ENCODE results near the gene LCAT. TPM values are rescaled to one million over a fixed set of nuclear protein-coding genes. Genes with fewer than 3 reads are reported as not detected.

The LCAT gene
- total and polyA plus RNA-seq, 2 experiments from 2014 or later = 5.3 to 15.9 TPM

GRCh38 chr16:67964477-67965131 lies 20.7 kb upstream of the LCAT start:
- no peak overlapping the region for H3K9ac ChIP-seq
- H3K36me3 ChIP-seq (ENCODE audit: low read depth) = peaks cover 23% of the 10 kb centered on the region
- WGBS, 2 experiments (ENCODE audit: low coverage in 1 of 2, low lambda C conversion rate in 2 of 2, missing lambda C conversion rate in 2 of 2) = 50 to 53% methylated on average over 6 of the region's 6 CpGs
- no peaks in the 10 kb centered on the region for H3K27me3 ChIP-seq (replicated peaks; ENCODE audit: insufficient read depth)
- H3F3A ChIP-seq (ENCODE audit: insufficient read depth) = peaks cover 16% of the 10 kb centered on the region
- no peak overlapping the region for H3K4me3 ChIP-seq
- no peak for DNase-seq
- peaks cover 85% of the 10 kb centered on the region for H3K79me2 ChIP-seq (ENCODE audit: insufficient read depth)
- no peak overlapping the region for H3K27ac ChIP-seq
- H3K4me1 ChIP-seq (ENCODE audit: insufficient read depth) = peaks cover 30% of the 10 kb centered on the region
- no peaks in the 10 kb centered on the region for H3K9me2 ChIP-seq (ENCODE audit: insufficient read depth)
- H2AFZ ChIP-seq = no peak overlapping the region
- H3K9me3 ChIP-seq (ENCODE audit: low read depth) = no peaks in the 10 kb centered on the region
- H3K4me2 ChIP-seq (ENCODE audit: unreplicated experiment) = peak overlapping the region; percentile 3
- 0 out of 2 replicates have a peak, but pooled peaks cover 3% of the 10 kb centered on the region for H4K20me1 ChIP-seq (ENCODE audit: insufficient read depth)
- TF ChIP-seq EZH2phosphoT487 (IDR thresholded peaks at IDR 0.05; ENCODE audit: insufficient read depth, low read depth) (no peak), EZH2 (IDR thresholded peaks at IDR 0.05; ENCODE audit: insufficient read depth, poor library complexity, severe bottlenecking) (no peak)
- in situ Hi-C loops (cut with MboI) = no loop called here

GRCh38 chr16:67963662-67964321 lies 19.9 kb upstream of the LCAT start:
- no peak overlapping the region for H3K27ac ChIP-seq
- H4K20me1 ChIP-seq (ENCODE audit: insufficient read depth) = 0 out of 2 replicates have a peak, but pooled peaks cover 3% of the 10 kb centered on the region
- no peaks in the 10 kb centered on the region for H3K27me3 ChIP-seq (replicated peaks; ENCODE audit: insufficient read depth)
- peak; percentile 39 for DNase-seq
- 45 to 48% methylated on average over 20 to 32 of the region's 32 CpGs for WGBS, 2 experiments (ENCODE audit: low coverage in 1 of 2, low lambda C conversion rate in 2 of 2, missing lambda C conversion rate in 2 of 2)
- H3F3A ChIP-seq (ENCODE audit: insufficient read depth) = peaks cover 16% of the 10 kb centered on the region
- peaks cover 93% of the 10 kb centered on the region for H3K79me2 ChIP-seq (ENCODE audit: insufficient read depth)
- H3K4me1 ChIP-seq (ENCODE audit: insufficient read depth) = peaks cover 38% of the 10 kb centered on the region
- no peak overlapping the region for H3K4me3 ChIP-seq
- H3K9me2 ChIP-seq (ENCODE audit: insufficient read depth) = no peaks in the 10 kb centered on the region
- no peak overlapping the region for H3K9ac ChIP-seq
- H2AFZ ChIP-seq = no peak overlapping the region
- H3K36me3 ChIP-seq (ENCODE audit: low read depth) = peaks cover 24% of the 10 kb centered on the region
- no peak overlapping the region for H3K4me2 ChIP-seq (ENCODE audit: unreplicated experiment)
- TF ChIP-seq EZH2 (IDR thresholded peaks at IDR 0.05; ENCODE audit: insufficient read depth, poor library complexity, severe bottlenecking) (no peak), EZH2phosphoT487 (IDR thresholded peaks at IDR 0.05; ENCODE audit: insufficient read depth, low read depth) (no peak)
- in situ Hi-C loops (cut with MboI) = no loop called here
- H3K9me3 ChIP-seq (ENCODE audit: low read depth) = no peaks in the 10 kb centered on the region

- TF ChIP-seq EZH2 (IDR thresholded peaks at IDR 0.05; ENCODE audit: insufficient read depth, poor library complexity, severe bottlenecking) = no peak
- TF ChIP-seq EZH2phosphoT487 (IDR thresholded peaks at IDR 0.05; ENCODE audit: insufficient read depth, low read depth) = no peak
- Histone ChIP-seq H3K9ac (no peak overlapping the region), H3F3A (ENCODE audit: insufficient read depth) (peaks cover 16% of the 10 kb centered on the region), H2AFZ (no peak overlapping the region), H3K4me3 (no peak overlapping the region), H3K36me3 (ENCODE audit: low read depth) (peaks cover 29% of the 10 kb centered on the region), H3K4me2 (ENCODE audit: unreplicated experiment) (no peak overlapping the region), H3K27me3 (replicated peaks; ENCODE audit: insufficient read depth) (no peaks in the 10 kb centered on the region), H3K9me2 (ENCODE audit: insufficient read depth) (no peaks in the 10 kb centered on the region), H3K27ac (no peak overlapping the region), H3K79me2 (ENCODE audit: insufficient read depth) (peaks cover 98% of the 10 kb centered on the region), H4K20me1 (ENCODE audit: insufficient read depth) (0 out of 2 replicates have a peak, but pooled peaks cover 3% of the 10 kb centered on the region), H3K4me1 (ENCODE audit: insufficient read depth) (peaks cover 40% of the 10 kb centered on the region), H3K9me3 (ENCODE audit: low read depth) (no peaks in the 10 kb centered on the region)
- in situ Hi-C loops (cut with MboI) = no loop called here
- 61 to 63% methylated on average over 2 of the region's 2 CpGs for WGBS, 2 experiments (ENCODE audit: low coverage in 1 of 2, low lambda C conversion rate in 2 of 2, missing lambda C conversion rate in 2 of 2)
- no peak for DNase-seq
Measured at GRCh38 chr16:67963292-67963661, 19.4 kb upstream of the LCAT start.

GRCh38 chr16:67962135-67962534 lies 18.2 kb upstream of the LCAT start:
- no peak for TF ChIP-seq EZH2 (IDR thresholded peaks at IDR 0.05; ENCODE audit: insufficient read depth, poor library complexity, severe bottlenecking)
- TF ChIP-seq EZH2phosphoT487 (IDR thresholded peaks at IDR 0.05; ENCODE audit: insufficient read depth, low read depth) = no peak
- Histone ChIP-seq H2AFZ (no peak overlapping the region), H3K9ac (no peak overlapping the region), H3K27me3 (replicated peaks; ENCODE audit: insufficient read depth) (no peaks in the 10 kb centered on the region), H3K9me3 (ENCODE audit: low read depth) (no peaks in the 10 kb centered on the region), H3K79me2 (ENCODE audit: insufficient read depth) (peaks cover 100% of the 10 kb centered on the region), H3K27ac (no peak overlapping the region), H4K20me1 (ENCODE audit: insufficient read depth) (0 out of 2 replicates have a peak, but pooled peaks cover 3% of the 10 kb centered on the region), H3K36me3 (ENCODE audit: low read depth) (peaks cover 30% of the 10 kb centered on the region), H3K4me1 (ENCODE audit: insufficient read depth) (peaks cover 38% of the 10 kb centered on the region), H3K9me2 (ENCODE audit: insufficient read depth) (no peaks in the 10 kb centered on the region), H3K4me3 (no peak overlapping the region), H3F3A (ENCODE audit: insufficient read depth) (peaks cover 16% of the 10 kb centered on the region), H3K4me2 (ENCODE audit: unreplicated experiment) (no peak overlapping the region)
- in situ Hi-C loops (cut with MboI) = no loop called here
- 98% methylated on average over 8 of the region's 8 CpGs for WGBS, 2 experiments (ENCODE audit: low coverage in 1 of 2, low lambda C conversion rate in 2 of 2, missing lambda C conversion rate in 2 of 2)
- no peak for DNase-seq
